ENCODE results near the gene C2CD4D. TPM values are rescaled to one million over a fixed set of nuclear protein-coding genes. Genes with fewer than 3 reads are reported as not detected.

The C2CD4D gene
- total RNA-seq, 1 donor from 2014 or later = not detected

GRCh38 chr1:151814426-151814825 is 25.2 kb downstream of the C2CD4D start:
- H3K27me3 ChIP-seq (ENCODE audit: control insufficient read depth, insufficient read depth, low read length) = peaks cover 3% of the 10 kb centered on the region
- FAIRE-seq (no peak), DNase-seq (ENCODE audit: low read depth) (no peak)
- TF ChIP-seq CTCF (IDR thresholded peaks at IDR 0.05; ENCODE audit: insufficient read depth, low read length, severe bottlenecking) = no peak
- H3K4me3 ChIP-seq (ENCODE audit: low read depth, low read length) = no peak overlapping the region
- no peaks in the 10 kb centered on the region for H3K36me3 ChIP-seq (ENCODE audit: control insufficient read depth, insufficient read depth, low read length)

- FAIRE-seq (peak; percentile 36), DNase-seq (ENCODE audit: low read depth) (no peak)
- no peak for TF ChIP-seq CTCF (IDR thresholded peaks at IDR 0.05; ENCODE audit: insufficient read depth, low read length, severe bottlenecking)
- Histone ChIP-seq H3K4me3 (ENCODE audit: low read depth, low read length) (no peak overlapping the region), H3K36me3 (ENCODE audit: control insufficient read depth, insufficient read depth, low read length) (no peaks in the 10 kb centered on the region), H3K27me3 (ENCODE audit: control insufficient read depth, insufficient read depth, low read length) (peaks cover 3% of the 10 kb centered on the region)
These were observed 26.2 kb downstream of the C2CD4D start for GRCh38 chr1:151813271-151813977.

GRCh38 chr1:151811181-151811580 is 28.4 kb downstream of the C2CD4D start:
- Histone ChIP-seq H3K36me3 (ENCODE audit: control insufficient read depth, insufficient read depth, low read length) (no peaks in the 10 kb centered on the region), H3K27me3 (ENCODE audit: control insufficient read depth, insufficient read depth, low read length) (peaks cover 12% of the 10 kb centered on the region), H3K4me3 (ENCODE audit: low read depth, low read length) (no peak overlapping the region)
- FAIRE-seq = no peak
- TF ChIP-seq CTCF (IDR thresholded peaks at IDR 0.05; ENCODE audit: insufficient read depth, low read length, severe bottlenecking) = no peak
- DNase-seq (ENCODE audit: low read depth) = no peak

GRCh38 chr1:151809985-151810556 is 29.5 kb downstream of the C2CD4D start:
- Histone ChIP-seq H3K36me3 (ENCODE audit: control insufficient read depth, insufficient read depth, low read length) (no peaks in the 10 kb centered on the region), H3K27me3 (ENCODE audit: control insufficient read depth, insufficient read depth, low read length) (peaks cover 16% of the 10 kb centered on the region), H3K4me3 (ENCODE audit: low read depth, low read length) (no peak overlapping the region)
- no peak for TF ChIP-seq CTCF (IDR thresholded peaks at IDR 0.05; ENCODE audit: insufficient read depth, low read length, severe bottlenecking)
- DNase-seq (ENCODE audit: low read depth) = no peak
- no peak for FAIRE-seq

GRCh38 chr1:151809290-151809984 is 30.2 kb downstream of the C2CD4D start:
- DNase-seq (ENCODE audit: low read depth) (no peak), FAIRE-seq (no peak)
- no peak overlapping the region for H3K4me3 ChIP-seq (ENCODE audit: low read depth, low read length)
- TF ChIP-seq CTCF (IDR thresholded peaks at IDR 0.05; ENCODE audit: insufficient read depth, low read length, severe bottlenecking) = no peak
- H3K36me3 ChIP-seq (ENCODE audit: control insufficient read depth, insufficient read depth, low read length) = no peaks in the 10 kb centered on the region
- H3K27me3 ChIP-seq (ENCODE audit: control insufficient read depth, insufficient read depth, low read length) = peaks cover 14% of the 10 kb centered on the region

All from bronchial epithelial cell (primary cell).